Measurements from ENCODE around the gene GRID2.

GRID2 gene

GRCh38 chr4:92334716-92335350 lies 31.1 kb downstream of the GRID2 start:
- Mint-ChIP-seq H3K27ac (peak overlapping the region; percentile 57 to 79 (median 77)), H3K36me3 (ENCODE audit: low read depth) (no peaks in the 10 kb centered on the region), H3K4me1 (peaks cover 17% of the 10 kb centered on the region), H3K27me3 (ENCODE audit: low read depth) (no peaks in the 10 kb centered on the region), H3K4me3 (no peak overlapping the region), H3K9me3 (no peaks in the 10 kb centered on the region)
- no peak for TF ChIP-seq CTCF (IDR thresholded peaks at IDR 0.05; ENCODE audit: unreplicated experiment in 3 of 3)

- TF ChIP-seq CTCF (IDR thresholded peaks at IDR 0.05; ENCODE audit: unreplicated experiment in 3 of 3), result no peak
- Mint-ChIP-seq H3K27ac (no peak overlapping the region), H3K36me3 (ENCODE audit: low read depth) (no peaks in the 10 kb centered on the region), H3K27me3 (ENCODE audit: low read depth) (no peaks in the 10 kb centered on the region), H3K9me3 (no peaks in the 10 kb centered on the region), H3K4me3 (no peak overlapping the region), H3K4me1 (peaks cover 7% of the 10 kb centered on the region)
Measured at GRCh38 chr4:92339676-92340075, 35.9 kb downstream of the GRID2 start.

- no peaks in the 10 kb centered on the region for H3K4me1 Mint-ChIP-seq
- no peaks in the 10 kb centered on the region for H3K27me3 Mint-ChIP-seq (ENCODE audit: low read depth)
- H3K9me3 Mint-ChIP-seq, result no peaks in the 10 kb centered on the region
- no peaks in the 10 kb centered on the region for H3K36me3 Mint-ChIP-seq (ENCODE audit: low read depth)
- no peak overlapping the region for H3K4me3 Mint-ChIP-seq
- TF ChIP-seq CTCF (IDR thresholded peaks at IDR 0.05; ENCODE audit: unreplicated experiment in 3 of 3), result no peak
- no peak overlapping the region for H3K27ac Mint-ChIP-seq
Measured at GRCh38 chr4:92344216-92344615, 40.5 kb downstream of the GRID2 start.

GRCh38 chr4:92346289-92346688 lies 42.5 kb downstream of the GRID2 start:
- Mint-ChIP-seq H3K27ac (no peak overlapping the region), H3K4me3 (no peak overlapping the region), H3K4me1 (no peaks in the 10 kb centered on the region), H3K9me3 (no peaks in the 10 kb centered on the region), H3K36me3 (ENCODE audit: low read depth) (no peaks in the 10 kb centered on the region), H3K27me3 (ENCODE audit: low read depth) (no peaks in the 10 kb centered on the region)
- TF ChIP-seq CTCF (IDR thresholded peaks at IDR 0.05; ENCODE audit: unreplicated experiment in 3 of 3), result no peak

- Mint-ChIP-seq H3K4me3 (no peak overlapping the region), H3K27ac (no peak overlapping the region), H3K27me3 (ENCODE audit: low read depth) (no peaks in the 10 kb centered on the region), H3K9me3 (no peaks in the 10 kb centered on the region), H3K4me1 (no peaks in the 10 kb centered on the region), H3K36me3 (ENCODE audit: low read depth) (no peaks in the 10 kb centered on the region)
- TF ChIP-seq CTCF (IDR thresholded peaks at IDR 0.05; ENCODE audit: unreplicated experiment in 3 of 3), result no peak
Measured at GRCh38 chr4:92357966-92358365, 54.2 kb downstream of the GRID2 start.

GRCh38 chr4:92359491-92359890 lies 55.7 kb downstream of the GRID2 start:
- no peaks in the 10 kb centered on the region for H3K4me1 Mint-ChIP-seq
- no peak overlapping the region for H3K27ac Mint-ChIP-seq
- no peak overlapping the region for H3K4me3 Mint-ChIP-seq
- no peaks in the 10 kb centered on the region for H3K27me3 Mint-ChIP-seq (ENCODE audit: low read depth)
- H3K9me3 Mint-ChIP-seq, result no peaks in the 10 kb centered on the region
- no peaks in the 10 kb centered on the region for H3K36me3 Mint-ChIP-seq (ENCODE audit: low read depth)
- no peak for TF ChIP-seq CTCF (IDR thresholded peaks at IDR 0.05; ENCODE audit: unreplicated experiment in 3 of 3)

All from nephron (organoid).